Right lobe of liver (tissue), 6 donors: ENCODE data around the gene WDR12. TPM values are rescaled to one million over a fixed set of nuclear protein-coding genes. Genes with fewer than 3 reads are reported as not detected.
"Not testable (repeated sequence)": the region's sequence is repeated elsewhere in the genome, so short reads cannot be mapped to it uniquely, and the experiment has no call there.

Experiments used
- ATAC-seq, 4 donors: fragments of 200-7000 bp; cut with Tn5 transposase; one replicate each; pipeline ENCODE4 v1.9.1; 2020; ENCODE audit warnings: mild to moderate bottlenecking in 4 of 4, moderate library complexity in 4 of 4
- DNase-seq, 3 donors: peaks; one replicate each; pipeline ENCODE4 v3.0.0-alpha.2; 2020
- H3K27ac ChIP-seq, 3 donors: fragments of 200-600 bp; one replicate each; pipeline ENCODE4 v1.8.0; 2022
- H3K27me3 ChIP-seq, 2 donors: fragments of 200-600 bp; one replicate each; pipeline ENCODE4 v1.8.0; 2022
- H3K36me3 ChIP-seq, 4 donors: fragments of 200-600 bp; sonication (generic) in 1 of 4; one replicate each; pipeline versions ENCODE4 v1.5.1 to v1.8.0; 2017 to 2022; ENCODE audit warnings: control low read depth in 1 of 4
- H3K4me1 ChIP-seq, 4 donors: fragments of 200-600 bp; sonication (generic) in 1 of 4; one replicate each; pipeline versions ENCODE4 v1.5.1 to v1.8.0; 2017 to 2022; ENCODE audit warnings: control low read depth in 1 of 4
- H3K4me3 ChIP-seq, 3 donors: fragments of 200-600 bp; one replicate each; pipeline ENCODE4 v1.8.0; 2022
- H3K9me3 ChIP-seq, 4 donors: fragments of 200-600 bp; sonication (generic) in 1 of 4; one replicate each; pipeline versions ENCODE4 v1.5.1 to v1.8.0; 2017 to 2022; ENCODE audit warnings: control low read depth in 1 of 4
- POLR2A ChIP-seq: fragments of 450-650 bp; IDR thresholded peaks from one replicate; pipeline ENCODE4 v1.6.1; 2017; ENCODE audit warnings: antibody characterized with exemption, mild to moderate bottlenecking
- WGBS: methylation state at CpG from one replicate; pipeline ENCODE4 v1.1.6; 2018; ENCODE audit warnings: low coverage, low lambda C conversion rate; ENCODE audit not compliant: insufficient coverage; ENCODE audit errors: missing lambda C conversion rate; 5-methylcytosine and 5-hydroxymethylcytosine counted together
- intact Hi-C, 2 donors: fragments of 100-400 bp; cut with DNase I; formaldehyde crosslinking; loops; one replicate each; pipeline versions ENCODE4 v1.11.2 to v1.14.1; 2022
- long read RNA-seq: library from polyadenylated mRNA; unstranded; transcript quantifications from one replicate; pipeline ENCODE4 v2.0.0, GENCODE V29; 2019
- total RNA-seq, 6 experiments: library from RNA; depleted of rRNA in 2 of 6; stranded (reverse); fragments of >200 nt in 2 of 6; fragmentation: NEBNext Ultra II Directional in 3 of 6; extraction: Animal tissue kit (Norgen Biotek cat#: 25700) in 3 of 6; gene quantifications; one replicate each; pipeline versions ENCODE4 v1.1.0 to v1.2.4, GENCODE V29; 2016 to 2023
- TF ChIP-seq, protein P1 (sequence below), 4 donors: fragments of 200-600 bp in 3 of 4; fragments of 450-650 bp in 1 of 4; IDR thresholded peaks; one replicate each; pipeline versions ENCODE4 v1.5.1 to v1.8.0; 2016 to 2022; ENCODE audit warnings: antibody characterized with exemption in 4 of 4, mild to moderate bottlenecking in 2 of 4
- donor health status: DM: no; HTN: yes; CAD: no.
- donor health status: DM: no; HTN: no; CAD: no.
- donor health status: DM: no; HTN: no; CAD: no.
- donor health status: DM: no; HTN: yes; CAD: no.
- donor health status: DM: no; HTN: yes; CAD: no.

The WDR12 gene
- 10 to 100 TPM; 14.2 to 27.0 (median 19.8) TPM for total RNA-seq
- long read RNA-seq, full-length matches to known transcripts = 2 of 2 reads
- long read RNA-seq, partial matches to known transcripts = 0 of 2 reads
- long read RNA-seq, other reads (novel, unspliced or antisense) = 0 of 2 reads

GRCh38 chr2:202911512-202912341 lies at the start of gene WDR12, which contains the start of gene CARF:
Gene WDR12 (minus strand): TSS chr2:202911673. CDS start chr2:202911476, 197 bp downstream.
Gene CARF (plus strand): TSS chr2:202912275. CDS start chr2:202941903, 29,628 bp downstream.
- H3K36me3 ChIP-seq = no peaks in the 10 kb centered on the region
- TF ChIP-seq, protein P1, sequence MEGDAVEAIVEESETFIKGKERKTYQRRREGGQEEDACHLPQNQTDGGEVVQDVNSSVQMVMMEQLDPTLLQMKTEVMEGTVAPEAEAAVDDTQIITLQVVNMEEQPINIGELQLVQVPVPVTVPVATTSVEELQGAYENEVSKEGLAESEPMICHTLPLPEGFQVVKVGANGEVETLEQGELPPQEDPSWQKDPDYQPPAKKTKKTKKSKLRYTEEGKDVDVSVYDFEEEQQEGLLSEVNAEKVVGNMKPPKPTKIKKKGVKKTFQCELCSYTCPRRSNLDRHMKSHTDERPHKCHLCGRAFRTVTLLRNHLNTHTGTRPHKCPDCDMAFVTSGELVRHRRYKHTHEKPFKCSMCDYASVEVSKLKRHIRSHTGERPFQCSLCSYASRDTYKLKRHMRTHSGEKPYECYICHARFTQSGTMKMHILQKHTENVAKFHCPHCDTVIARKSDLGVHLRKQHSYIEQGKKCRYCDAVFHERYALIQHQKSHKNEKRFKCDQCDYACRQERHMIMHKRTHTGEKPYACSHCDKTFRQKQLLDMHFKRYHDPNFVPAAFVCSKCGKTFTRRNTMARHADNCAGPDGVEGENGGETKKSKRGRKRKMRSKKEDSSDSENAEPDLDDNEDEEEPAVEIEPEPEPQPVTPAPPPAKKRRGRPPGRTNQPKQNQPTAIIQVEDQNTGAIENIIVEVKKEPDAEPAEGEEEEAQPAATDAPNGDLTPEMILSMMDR (IDR thresholded peaks at IDR 0.05) = no peak
- TF ChIP-seq POLR2A = peak; percentile 68
- DNase-seq (peak; percentile 96 to 97 (median 96)), ATAC-seq (peak; percentile 92 to 95 (median 94))
- intact Hi-C loops = no loop called here
- peak within 1 kb of the TSS; percentile 63 to 81 (median 80) for H3K27ac ChIP-seq
- no peaks in the 10 kb centered on the region for H3K9me3 ChIP-seq
- WGBS = under 1% methylated on average over 34 of the region's 39 CpGs
- peak within 1 kb of the TSS; percentile 74 to 92 (median 77) for H3K4me3 ChIP-seq
- no peaks in the 10 kb centered on the region for H3K27me3 ChIP-seq
- H3K4me1 ChIP-seq = peaks cover 0 to 13% (median 8%) of the 10 kb centered on the region in 4 donors

DNA sequence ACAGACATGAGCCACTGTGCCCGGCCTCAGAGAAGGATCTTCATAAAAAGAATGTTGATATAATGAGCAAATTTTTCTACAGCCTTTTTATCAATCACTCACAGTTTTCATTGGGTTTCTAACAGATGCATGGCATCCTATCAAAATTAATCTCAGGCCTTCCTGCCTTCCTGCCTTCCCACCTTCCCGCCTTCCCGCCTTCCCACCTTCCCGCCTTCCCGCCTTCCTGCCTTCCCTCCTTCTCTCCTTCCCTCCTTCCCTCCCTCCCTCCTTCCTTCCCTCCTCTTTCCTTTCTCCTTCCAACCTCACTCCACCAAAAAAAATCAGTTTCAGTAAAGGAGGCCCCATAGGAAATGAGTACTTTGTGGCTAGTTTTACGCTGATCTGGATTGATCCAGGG lies 49.1 kb upstream of the WDR12 start:
- Histone ChIP-seq H3K9me3 (no peaks in the 10 kb centered on the region), H3K27ac (no peak overlapping the region), H3K36me3 (peaks cover 0 to 2% (median 0%) of the 10 kb centered on the region in 4 donors), H3K4me3 (no peak overlapping the region), H3K4me1 (no peaks in the 10 kb centered on the region), H3K27me3 (no peaks in the 10 kb centered on the region)
- DNase-seq (no peak), ATAC-seq (no peak)
- intact Hi-C loops = no loop called here
- WGBS = 98% methylated on average over 6 of the region's 6 CpGs
- no peak for TF ChIP-seq POLR2A
- TF ChIP-seq, protein P1 (IDR thresholded peaks at IDR 0.05) = no peak

- Histone ChIP-seq H3K27ac (no peak overlapping the region), H3K4me3 (no peak overlapping the region), H3K27me3 (no peaks in the 10 kb centered on the region), H3K9me3 (peaks cover 0 to 3% (median 0%) of the 10 kb centered on the region in 4 donors), H3K36me3 (peaks cover 0 to 4% (median 0%) of the 10 kb centered on the region in 4 donors), H3K4me1 (no peaks in the 10 kb centered on the region)
- ATAC-seq (peak in 2 of 4 donors; percentile 29 to 32), DNase-seq (no peak)
- WGBS = 53% methylated on average over 2 of the region's 2 CpGs
- no peak for TF ChIP-seq POLR2A
- TF ChIP-seq, protein P1 (IDR thresholded peaks at IDR 0.05) = no peak
- intact Hi-C loops = no loop called here
These were observed 39.1 kb upstream of the WDR12 start for GRCh38 chr2:202950592-202950991.

- H3K9me3 ChIP-seq, DNase-seq, ATAC-seq, H3K27me3 ChIP-seq, H3K4me3 ChIP-seq, H3K27ac ChIP-seq, H3K4me1 ChIP-seq, intact Hi-C loops, H3K36me3 ChIP-seq: not testable (repeated sequence)
- WGBS = 100% methylated on average over 3 of the region's 3 CpGs
These were observed 37.9 kb upstream of the WDR12 start for GRCh38 chr2:202949333-202949732.

DNA sequence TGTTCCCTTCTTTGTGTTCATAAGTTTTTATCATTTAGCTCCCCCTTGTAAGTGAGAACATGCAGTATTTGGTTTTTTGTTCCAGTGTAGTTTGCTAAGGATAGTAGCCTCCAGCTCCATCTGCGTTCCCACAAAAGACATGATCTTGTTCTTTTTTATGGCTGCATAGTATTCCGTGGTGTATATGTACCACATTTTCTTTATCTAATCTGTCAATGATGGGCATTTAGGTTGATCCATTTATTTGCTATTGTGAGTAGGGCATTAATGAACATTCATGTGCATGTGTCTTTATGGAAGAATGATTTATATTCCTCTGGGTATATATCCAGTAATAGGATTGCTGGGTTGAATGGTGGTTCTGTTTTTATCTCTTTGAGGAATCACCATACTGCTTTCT lies 34.0 kb upstream of the WDR12 start:
- H3K27me3 ChIP-seq = no peaks in the 10 kb centered on the region
- peaks cover 0 to 3% (median 0%) of the 10 kb centered on the region in 4 donors for H3K9me3 ChIP-seq
- H3K36me3 ChIP-seq = no peaks in the 10 kb centered on the region
- TF ChIP-seq POLR2A = no peak
- TF ChIP-seq, protein P1 (IDR thresholded peaks at IDR 0.05) = no peak
- H3K4me1 ChIP-seq = no peaks in the 10 kb centered on the region
- ATAC-seq (no peak), DNase-seq (no peak)
- 94% methylated on average over 2 of the region's 2 CpGs for WGBS
- H3K4me3 ChIP-seq = no peak overlapping the region
- H3K27ac ChIP-seq = no peak overlapping the region
- intact Hi-C loops = no loop called here
